ENCODE measurements around the gene FRAS1.
"Not testable (repeated sequence)": the region's sequence is repeated elsewhere in the genome, so short reads cannot be mapped to it uniquely, and the experiment has no call there.

The FRAS1 gene

GRCh38 chr4:78057135-78057599, at the start of gene FRAS1:
FRAS1 (plus strand) TSS chr4:78057323; CDS start chr4:78058010, 687 bp downstream.
- 0 out of 2 replicates have a peak within 1 kb of the TSS, but pooled peaks have one; percentile 7 for H3K9ac ChIP-seq
- peaks cover 34% of the 10 kb centered on the region for H3K4me1 ChIP-seq
- H3K27me3 ChIP-seq: peaks cover 52% of the 10 kb centered on the region
- peaks cover 26% of the 10 kb centered on the region for H4K20me1 ChIP-seq
- H3K4me3 ChIP-seq: peak within 1 kb of the TSS; percentile 67
- no peaks in the 10 kb centered on the region for H3K36me3 ChIP-seq
- peak within 1 kb of the TSS; percentile 97 for H3K4me2 ChIP-seq
- H3K27ac ChIP-seq: no peak within 1 kb of the TSS
- TF ChIP-seq Cebpa-rat (IDR thresholded peaks at IDR 0.05): no peak
- H3K9me3 ChIP-seq: no peaks in the 10 kb centered on the region

- peaks cover 33% of the 10 kb centered on the region for H3K9me3 ChIP-seq
- H3K27me3 ChIP-seq, H3K4me3 ChIP-seq, H3K27ac ChIP-seq, H3K36me3 ChIP-seq, H3K4me1 ChIP-seq, H3K9ac ChIP-seq, H4K20me1 ChIP-seq, H3K4me2 ChIP-seq: not testable (repeated sequence)
These were observed 46.1 kb upstream of the FRAS1 start for GRCh38 chr4:78011003-78011402.

- Histone ChIP-seq H3K9ac (no peak overlapping the region), H3K4me3 (no peak overlapping the region), H3K4me1 (no peaks in the 10 kb centered on the region), H4K20me1 (no peaks in the 10 kb centered on the region), H3K9me3 (peaks cover 27% of the 10 kb centered on the region), H3K4me2 (no peak overlapping the region), H3K27ac (no peak overlapping the region), H3K27me3 (no peaks in the 10 kb centered on the region), H3K36me3 (no peaks in the 10 kb centered on the region)
- TF ChIP-seq Cebpa-rat (IDR thresholded peaks at IDR 0.05): no peak
These were observed 41.9 kb upstream of the FRAS1 start for GRCh38 chr4:78014889-78015886.

GRCh38 chr4:78018271-78019049, 38.7 kb upstream of the FRAS1 start:
- H3K27me3 ChIP-seq: no peaks in the 10 kb centered on the region
- no peak overlapping the region for H3K4me2 ChIP-seq
- H3K4me3 ChIP-seq: no peak overlapping the region
- H3K9ac ChIP-seq: no peak overlapping the region
- H3K4me1 ChIP-seq: no peaks in the 10 kb centered on the region
- no peak overlapping the region for H3K27ac ChIP-seq
- H3K36me3 ChIP-seq: no peaks in the 10 kb centered on the region
- no peaks in the 10 kb centered on the region for H3K9me3 ChIP-seq
- TF ChIP-seq Cebpa-rat (IDR thresholded peaks at IDR 0.05): no peak
- H4K20me1 ChIP-seq: no peaks in the 10 kb centered on the region

GRCh38 chr4:78019414-78019813, 37.7 kb upstream of the FRAS1 start:
- H3K9ac ChIP-seq: no peak overlapping the region
- H3K4me3 ChIP-seq: no peak overlapping the region
- no peaks in the 10 kb centered on the region for H3K4me1 ChIP-seq
- H3K27ac ChIP-seq: no peak overlapping the region
- no peaks in the 10 kb centered on the region for H3K36me3 ChIP-seq
- no peaks in the 10 kb centered on the region for H3K9me3 ChIP-seq
- H3K4me2 ChIP-seq: no peak overlapping the region
- H4K20me1 ChIP-seq: no peaks in the 10 kb centered on the region
- H3K27me3 ChIP-seq: no peaks in the 10 kb centered on the region
- no peak for TF ChIP-seq Cebpa-rat (IDR thresholded peaks at IDR 0.05)

GRCh38 chr4:78020677-78021076, 36.4 kb upstream of the FRAS1 start:
- Histone ChIP-seq H3K4me3 (no peak overlapping the region), H3K9me3 (no peaks in the 10 kb centered on the region), H3K27ac (no peak overlapping the region), H4K20me1 (no peaks in the 10 kb centered on the region), H3K4me1 (no peaks in the 10 kb centered on the region), H3K36me3 (no peaks in the 10 kb centered on the region), H3K9ac (no peak overlapping the region), H3K27me3 (no peaks in the 10 kb centered on the region), H3K4me2 (no peak overlapping the region)
- TF ChIP-seq Cebpa-rat (IDR thresholded peaks at IDR 0.05): no peak

GRCh38 chr4:78022517-78022916, 34.6 kb upstream of the FRAS1 start:
- Histone ChIP-seq H3K4me3 (no peak overlapping the region), H4K20me1 (no peaks in the 10 kb centered on the region), H3K4me1 (no peaks in the 10 kb centered on the region), H3K36me3 (no peaks in the 10 kb centered on the region), H3K27me3 (no peaks in the 10 kb centered on the region), H3K27ac (no peak overlapping the region), H3K4me2 (no peak overlapping the region), H3K9me3 (no peaks in the 10 kb centered on the region), H3K9ac (no peak overlapping the region)
- TF ChIP-seq Cebpa-rat (IDR thresholded peaks at IDR 0.05): no peak

GRCh38 chr4:78024085-78024484, 33.0 kb upstream of the FRAS1 start:
- Histone ChIP-seq H3K4me2 (no peak overlapping the region), H3K4me3 (no peak overlapping the region), H3K9ac (no peak overlapping the region), H3K9me3 (no peaks in the 10 kb centered on the region), H3K4me1 (no peaks in the 10 kb centered on the region), H3K36me3 (no peaks in the 10 kb centered on the region), H3K27ac (no peak overlapping the region), H3K27me3 (no peaks in the 10 kb centered on the region), H4K20me1 (no peaks in the 10 kb centered on the region)
- no peak for TF ChIP-seq Cebpa-rat (IDR thresholded peaks at IDR 0.05)

- no peaks in the 10 kb centered on the region for H3K4me1 ChIP-seq
- TF ChIP-seq Cebpa-rat (IDR thresholded peaks at IDR 0.05): no peak
- H3K27me3 ChIP-seq: no peaks in the 10 kb centered on the region
- H3K27ac ChIP-seq: no peak overlapping the region
- H3K9me3 ChIP-seq: no peaks in the 10 kb centered on the region
- H3K36me3 ChIP-seq: no peaks in the 10 kb centered on the region
- H3K4me2 ChIP-seq: no peak overlapping the region
- no peak overlapping the region for H3K9ac ChIP-seq
- no peaks in the 10 kb centered on the region for H4K20me1 ChIP-seq
- no peak overlapping the region for H3K4me3 ChIP-seq
These were observed 32.5 kb upstream of the FRAS1 start for GRCh38 chr4:78024576-78025091.

All from BLaER1 (cell line).